DLD1 (cell line): ENCODE results near the gene RAB11FIP2.

ENCODE experiments used
- in situ Hi-C: cut with HindIII; loops from 2 replicates; pipeline ENCODE4 v1.10.0; 2017; ENCODE audit warnings: low sequenced_read_pairs

The RAB11FIP2 gene

DNA sequence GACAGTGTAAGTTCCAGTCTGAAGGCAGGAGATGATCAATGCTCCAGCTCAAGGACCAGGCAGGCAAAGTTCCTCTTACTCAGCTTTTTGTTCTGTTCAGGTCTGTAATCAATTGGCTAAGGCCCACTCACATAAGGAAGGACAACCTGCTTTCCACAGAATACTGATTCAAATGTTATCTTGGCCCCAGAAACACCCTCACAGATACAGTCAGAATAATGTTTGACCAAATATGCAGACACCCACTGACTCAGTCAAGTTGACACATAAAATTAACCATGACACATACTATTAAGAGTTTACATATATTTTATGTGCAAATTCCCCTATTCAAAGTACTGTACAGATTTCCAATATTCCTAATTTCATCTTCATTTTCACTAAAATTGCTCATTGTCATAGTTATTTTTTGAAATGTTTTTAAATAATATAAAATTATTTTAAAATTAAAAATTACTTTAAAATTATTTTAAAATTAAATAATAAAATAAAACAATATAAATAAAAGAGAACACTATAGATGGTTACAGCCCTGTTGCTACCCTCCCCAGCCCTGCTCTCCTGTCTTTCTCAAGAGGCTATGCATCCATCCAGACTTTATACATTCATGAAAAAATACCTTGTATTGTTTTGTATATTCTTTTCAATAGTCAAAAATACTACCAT is 59.4 kb downstream of the RAB11FIP2 start:
- in situ Hi-C loops = no loop called here

GRCh38 chr10:117983961-117984360 is 62.8 kb downstream of the RAB11FIP2 start:
- in situ Hi-C loops = loop anchor here (5.0 kb wide), 1 partner anchor 53 kb away; no protein-coding TSS in a partner anchor

DNA sequence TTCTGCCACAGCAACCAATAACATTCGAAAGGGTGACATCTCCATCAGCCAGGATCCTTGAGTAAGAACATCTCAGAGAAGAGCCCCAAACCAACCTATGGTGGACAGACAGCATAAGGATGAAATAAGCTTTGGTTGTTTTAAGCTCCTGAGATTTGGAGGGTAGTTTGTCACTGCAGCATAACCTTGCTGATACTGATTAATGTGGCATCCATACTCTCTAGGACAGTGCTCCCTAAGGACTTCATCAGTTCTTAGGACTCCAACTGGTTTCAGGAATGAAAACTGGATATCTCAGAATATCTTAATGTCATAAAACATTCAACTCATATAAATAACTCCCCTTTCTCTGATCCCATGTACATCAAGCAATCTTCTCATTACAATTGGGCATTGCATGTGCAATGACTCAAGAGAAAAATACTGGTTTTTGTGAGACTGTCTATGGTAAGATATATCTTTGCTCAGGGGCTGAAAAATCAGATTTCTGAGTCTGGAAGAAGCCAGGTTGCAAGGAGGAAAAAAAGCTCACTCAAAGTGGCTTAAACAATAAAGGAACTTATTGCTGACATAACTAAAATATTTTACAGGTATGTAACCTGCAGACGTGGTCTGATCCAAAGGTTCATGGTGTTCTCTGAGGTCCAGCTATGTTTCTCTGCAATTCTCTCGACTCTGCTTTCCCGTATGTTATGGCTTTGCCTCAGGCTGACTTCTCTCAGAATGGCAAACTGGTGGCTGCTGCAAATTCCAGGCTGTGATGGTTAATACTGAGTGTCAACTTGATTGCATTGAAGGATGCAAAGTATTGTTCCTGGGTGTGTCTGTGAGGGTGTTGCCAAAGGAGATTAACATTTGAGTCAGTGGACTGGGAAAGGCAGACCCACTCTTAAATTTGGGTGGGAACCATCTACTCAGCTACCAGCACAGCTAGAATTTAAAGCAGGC is 65.7 kb downstream of the RAB11FIP2 start:
- in situ Hi-C loops = loop anchor here (5.0 kb wide), 1 partner anchor 56 kb away; no protein-coding TSS in a partner anchor

GRCh38 chr10:117980216-117980615 is 66.5 kb downstream of the RAB11FIP2 start:
- in situ Hi-C loops = loop anchor here (5.0 kb wide), 1 partner anchor 57 kb away; no protein-coding TSS in a partner anchor

GRCh38 chr10:117972168-117972837 is 74.4 kb downstream of the RAB11FIP2 start:
- in situ Hi-C loops = no loop called here

GRCh38 chr10:117970962-117971361 is 75.8 kb downstream of the RAB11FIP2 start:
- in situ Hi-C loops = no loop called here

DNA sequence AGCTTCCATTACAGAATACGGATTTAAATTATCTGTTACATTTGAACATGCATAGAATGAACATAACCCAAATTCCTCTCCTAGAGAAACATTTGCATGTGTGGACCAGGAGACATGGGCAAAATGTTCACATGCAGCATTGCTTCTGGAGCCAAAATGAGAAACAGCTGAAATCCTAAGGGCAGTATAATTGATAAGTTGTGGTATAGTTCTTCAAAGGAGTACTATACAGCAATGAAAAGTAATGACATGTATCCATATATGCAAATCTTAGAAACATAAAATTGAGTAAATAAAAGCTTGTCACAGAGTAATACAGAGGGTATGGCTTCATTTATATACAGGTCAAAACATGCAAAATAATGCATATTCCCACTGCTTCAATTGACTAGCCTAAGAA is 77.1 kb downstream of the RAB11FIP2 start:
- in situ Hi-C loops = no loop called here

- in situ Hi-C loops = no loop called here
Measured at GRCh38 chr10:117968354-117969182, 78.2 kb downstream of the RAB11FIP2 start.

DNA sequence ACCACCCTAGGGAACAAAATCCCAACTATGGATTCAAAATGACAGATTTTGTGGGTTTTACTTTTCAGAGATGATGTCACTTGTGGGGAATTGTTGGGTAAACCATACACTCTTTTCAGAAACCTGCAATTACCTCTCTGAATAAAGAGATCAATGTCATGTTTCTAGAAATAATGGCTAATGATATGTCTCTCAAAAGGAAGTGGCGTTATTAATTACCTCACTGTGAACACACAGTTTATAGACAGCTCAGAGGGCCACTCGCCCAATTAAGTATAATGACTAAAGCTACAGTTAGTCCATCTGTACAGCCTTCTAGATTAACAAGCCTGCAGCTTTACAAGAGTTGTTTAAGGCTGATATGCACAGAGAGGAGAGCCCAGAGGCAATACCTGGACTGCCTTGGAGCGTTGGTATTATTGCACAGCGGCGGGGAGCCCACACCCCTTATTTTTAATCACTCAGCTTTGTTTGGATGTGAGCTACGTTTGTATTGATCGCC is 79.5 kb downstream of the RAB11FIP2 start:
- in situ Hi-C loops = no loop called here

DNA sequence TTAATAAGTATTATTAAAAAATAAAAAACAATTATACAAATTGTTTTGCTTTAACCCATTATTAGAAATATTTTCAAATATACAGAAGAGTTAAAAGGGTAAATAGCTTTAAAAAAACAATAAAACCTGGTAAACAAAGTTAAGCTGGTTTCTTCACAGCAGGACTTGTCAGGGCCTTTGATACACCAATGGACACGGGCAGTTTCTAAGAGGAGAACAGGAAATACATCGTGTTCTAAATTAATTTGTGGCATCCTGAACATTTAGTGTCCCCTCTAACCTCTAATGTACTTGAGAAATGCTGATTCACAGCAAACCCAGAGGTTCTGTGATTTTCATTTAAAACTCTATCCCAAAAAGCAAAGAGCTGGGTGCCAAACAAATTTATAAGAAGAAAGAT is 80.8 kb downstream of the RAB11FIP2 start:
- in situ Hi-C loops = no loop called here

GRCh38 chr10:117964536-117964935 is 82.2 kb downstream of the RAB11FIP2 start:
- in situ Hi-C loops = no loop called here

GRCh38 chr10:117960345-117960935 is 86.3 kb downstream of the RAB11FIP2 start:
- in situ Hi-C loops = no loop called here

- in situ Hi-C loops = no loop called here
Measured at GRCh38 chr10:117956972-117957371, 89.8 kb downstream of the RAB11FIP2 start.

GRCh38 chr10:117955176-117955575 is 91.6 kb downstream of the RAB11FIP2 start:
- in situ Hi-C loops = no loop called here
